ENCODE measurements around the gene RABEP1. TPM values are rescaled to one million over a fixed set of nuclear protein-coding genes. Genes with fewer than 3 reads are reported as not detected.
"Not testable (repeated sequence)": the region's sequence is repeated elsewhere in the genome, so short reads cannot be mapped to it uniquely, and the experiment has no call there.

RABEP1 gene
- total and polyA plus RNA-seq, 2 donors from 2014 or later, result 21.1 to 47.6 TPM

DNA sequence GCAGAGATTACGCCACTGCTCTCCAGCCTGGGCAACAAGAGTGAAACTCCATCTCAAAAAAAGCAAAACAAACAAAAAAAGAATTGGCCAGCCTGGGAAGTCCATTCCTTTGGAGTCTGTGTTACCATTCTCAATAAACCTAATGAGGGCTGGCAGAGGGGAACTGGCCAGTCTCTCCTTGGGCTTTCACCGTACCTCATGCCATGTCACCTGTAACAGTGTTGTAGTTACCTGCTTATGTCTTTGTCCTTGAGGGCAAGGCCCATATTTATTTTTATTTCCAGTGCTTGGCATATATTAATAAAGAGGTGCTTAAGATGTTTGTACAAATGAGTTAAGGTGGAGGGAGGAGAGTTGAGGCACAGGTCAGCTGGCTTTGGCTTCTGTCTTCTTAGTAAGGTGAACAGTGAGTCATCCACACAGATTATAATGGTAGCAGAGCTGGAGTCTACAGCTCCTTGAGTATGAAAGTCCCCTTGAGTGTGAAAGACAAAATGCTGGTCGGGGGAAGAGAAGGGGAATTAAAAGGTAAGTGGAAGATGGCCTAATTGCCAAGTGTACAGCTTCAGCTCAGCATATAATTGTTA, 148.4 kb downstream of the RABEP1 start:
- Histone ChIP-seq H3K9ac (ENCODE audit: low read length in 3 of 3) (no peak overlapping the region), H3K9me3 (ENCODE audit: control insufficient read depth in 2 of 3, insufficient read depth in 1 of 3, low read length in 3 of 3) (no peaks in the 10 kb centered on the region), H3K27ac (ENCODE audit: low read depth in 2 of 2, low read length in 2 of 2) (no peak overlapping the region), H3K4me1 (ENCODE audit: control insufficient read depth in 2 of 3, insufficient read depth in 2 of 3, low read depth in 1 of 3, low read length in 3 of 3) (no peaks in the 10 kb centered on the region), H3K4me3 (ENCODE audit: low read length in 3 of 3) (no peak overlapping the region), H3K27me3 (ENCODE audit: control insufficient read depth, insufficient read depth, low read length) (no peaks in the 10 kb centered on the region), H3K36me3 (ENCODE audit: control insufficient read depth in 2 of 3, insufficient read depth in 3 of 3, low read length in 3 of 3) (peaks cover 16 to 57% (median 53%) of the 10 kb centered on the region in 3 donors)
- DNase-seq (no peak), FAIRE-seq (no peak)
- TF ChIP-seq, protein P1, sequence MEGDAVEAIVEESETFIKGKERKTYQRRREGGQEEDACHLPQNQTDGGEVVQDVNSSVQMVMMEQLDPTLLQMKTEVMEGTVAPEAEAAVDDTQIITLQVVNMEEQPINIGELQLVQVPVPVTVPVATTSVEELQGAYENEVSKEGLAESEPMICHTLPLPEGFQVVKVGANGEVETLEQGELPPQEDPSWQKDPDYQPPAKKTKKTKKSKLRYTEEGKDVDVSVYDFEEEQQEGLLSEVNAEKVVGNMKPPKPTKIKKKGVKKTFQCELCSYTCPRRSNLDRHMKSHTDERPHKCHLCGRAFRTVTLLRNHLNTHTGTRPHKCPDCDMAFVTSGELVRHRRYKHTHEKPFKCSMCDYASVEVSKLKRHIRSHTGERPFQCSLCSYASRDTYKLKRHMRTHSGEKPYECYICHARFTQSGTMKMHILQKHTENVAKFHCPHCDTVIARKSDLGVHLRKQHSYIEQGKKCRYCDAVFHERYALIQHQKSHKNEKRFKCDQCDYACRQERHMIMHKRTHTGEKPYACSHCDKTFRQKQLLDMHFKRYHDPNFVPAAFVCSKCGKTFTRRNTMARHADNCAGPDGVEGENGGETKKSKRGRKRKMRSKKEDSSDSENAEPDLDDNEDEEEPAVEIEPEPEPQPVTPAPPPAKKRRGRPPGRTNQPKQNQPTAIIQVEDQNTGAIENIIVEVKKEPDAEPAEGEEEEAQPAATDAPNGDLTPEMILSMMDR (IDR thresholded peaks at IDR 0.05; ENCODE audit: borderline replicate concordance, extremely low read depth, insufficient read depth), result no peak
- intact Hi-C loops (cut with DNase I), result no loop called here

DNA sequence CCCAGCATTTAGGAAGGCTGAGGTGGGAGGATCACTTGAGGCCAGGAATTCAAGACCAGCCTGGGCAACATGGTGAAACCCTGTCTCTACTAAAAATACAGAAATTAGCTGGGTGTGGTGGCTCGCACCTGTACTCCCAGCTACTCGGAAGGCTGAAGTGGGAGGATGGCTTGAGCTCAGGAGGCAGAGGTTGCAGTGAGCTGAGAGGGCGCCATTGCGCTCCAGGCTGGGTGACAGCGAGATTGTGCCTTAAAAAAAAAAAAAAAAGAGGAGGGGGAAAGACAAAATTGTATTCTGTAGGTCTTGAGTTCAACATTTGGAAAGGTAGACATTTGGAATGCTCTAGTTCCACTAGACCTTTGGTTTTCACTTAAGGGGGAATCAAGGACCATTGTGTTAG, 149.2 kb downstream of the RABEP1 start:
- H3K27ac ChIP-seq (ENCODE audit: low read depth in 2 of 2, low read length in 2 of 2); intact Hi-C loops (cut with DNase I); H3K4me1 ChIP-seq (ENCODE audit: control insufficient read depth in 2 of 3, insufficient read depth in 2 of 3, low read depth in 1 of 3, low read length in 3 of 3); FAIRE-seq; H3K9me3 ChIP-seq (ENCODE audit: control insufficient read depth in 2 of 3, insufficient read depth in 1 of 3, low read length in 3 of 3); DNase-seq; H3K4me3 ChIP-seq (ENCODE audit: low read length in 3 of 3); H3K9ac ChIP-seq (ENCODE audit: low read length in 3 of 3); H3K27me3 ChIP-seq (ENCODE audit: control insufficient read depth, insufficient read depth, low read length): not testable (repeated sequence)
- peaks cover 16 to 50% (median 46%) of the 10 kb centered on the region in 3 donors for H3K36me3 ChIP-seq (ENCODE audit: control insufficient read depth in 2 of 3, insufficient read depth in 3 of 3, low read length in 3 of 3)

DNA sequence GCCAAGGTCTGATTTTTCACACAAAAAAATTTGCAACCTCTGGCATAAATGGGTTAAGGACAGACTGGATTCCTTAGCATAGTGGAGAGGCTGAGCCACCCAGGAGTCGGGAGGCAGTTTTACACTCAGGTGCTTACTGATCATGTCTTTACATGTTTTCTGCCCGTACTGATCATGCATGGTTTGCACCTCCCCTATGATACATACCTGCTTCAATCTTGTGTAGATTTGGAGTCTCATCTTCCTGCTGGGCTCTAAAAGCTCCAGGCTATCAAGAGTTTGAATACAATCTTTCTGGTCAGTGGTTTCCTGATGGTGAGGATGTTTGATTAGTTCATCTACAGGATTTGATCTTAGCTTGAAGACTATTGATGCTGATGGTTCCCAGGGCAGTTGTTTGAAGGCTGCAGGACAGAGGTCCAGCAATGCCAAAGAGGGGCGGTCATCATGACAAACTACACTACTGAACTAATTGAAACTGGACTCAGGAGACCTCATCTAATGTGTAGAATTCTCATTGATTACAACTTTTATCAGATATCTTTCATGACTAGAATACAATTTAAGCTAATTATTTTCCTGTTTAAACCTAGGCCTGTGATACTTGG, 150.0 kb downstream of the RABEP1 start:
- H3K27ac ChIP-seq (ENCODE audit: low read depth in 2 of 2, low read length in 2 of 2), result no peak overlapping the region
- H3K4me1 ChIP-seq (ENCODE audit: control insufficient read depth in 2 of 3, insufficient read depth in 2 of 3, low read depth in 1 of 3, low read length in 3 of 3), result no peaks in the 10 kb centered on the region
- DNase-seq (no peak), FAIRE-seq (no peak)
- H3K36me3 ChIP-seq (ENCODE audit: control insufficient read depth in 2 of 3, insufficient read depth in 3 of 3, low read length in 3 of 3), result peaks cover 16 to 49% (median 46%) of the 10 kb centered on the region in 3 donors
- intact Hi-C loops (cut with DNase I), result no loop called here
- no peak overlapping the region for H3K9ac ChIP-seq (ENCODE audit: low read length in 3 of 3)
- TF ChIP-seq, protein P1 (IDR thresholded peaks at IDR 0.05; ENCODE audit: borderline replicate concordance, extremely low read depth, insufficient read depth), result no peak
- no peaks in the 10 kb centered on the region for H3K27me3 ChIP-seq (ENCODE audit: control insufficient read depth, insufficient read depth, low read length)
- no peaks in the 10 kb centered on the region for H3K9me3 ChIP-seq (ENCODE audit: control insufficient read depth in 2 of 3, insufficient read depth in 1 of 3, low read length in 3 of 3)
- H3K4me3 ChIP-seq (ENCODE audit: low read length in 3 of 3), result no peak overlapping the region

GRCh38 chr17:5434984-5435383, 152.9 kb downstream of the RABEP1 start:
- H3K9me3 ChIP-seq (ENCODE audit: control insufficient read depth in 2 of 3, insufficient read depth in 1 of 3, low read length in 3 of 3), result no peaks in the 10 kb centered on the region
- no peak overlapping the region for H3K27ac ChIP-seq (ENCODE audit: low read depth in 2 of 2, low read length in 2 of 2)
- TF ChIP-seq, protein P1 (IDR thresholded peaks at IDR 0.05; ENCODE audit: borderline replicate concordance, extremely low read depth, insufficient read depth), result no peak
- DNase-seq (no peak), FAIRE-seq (no peak)
- peaks cover 0 to 11% (median 10%) of the 10 kb centered on the region in 3 donors for H3K4me1 ChIP-seq (ENCODE audit: control insufficient read depth in 2 of 3, insufficient read depth in 2 of 3, low read depth in 1 of 3, low read length in 3 of 3)
- H3K27me3 ChIP-seq (ENCODE audit: control insufficient read depth, insufficient read depth, low read length), result no peaks in the 10 kb centered on the region
- H3K36me3 ChIP-seq (ENCODE audit: control insufficient read depth in 2 of 3, insufficient read depth in 3 of 3, low read length in 3 of 3), result peaks cover 10 to 39% (median 29%) of the 10 kb centered on the region in 3 donors
- H3K9ac ChIP-seq (ENCODE audit: low read length in 3 of 3), result no peak overlapping the region
- intact Hi-C loops (cut with DNase I), result no loop called here
- no peak overlapping the region for H3K4me3 ChIP-seq (ENCODE audit: low read length in 3 of 3)

Other genes starting within 250 kb of the RABEP1 start
- 0.19 TPM for gene SLC52A1, start 246.9 kb upstream of the RABEP1 start, total RNA-seq
- 0.90 TPM for gene SLC52A1, start 246.9 kb upstream of the RABEP1 start, polyA plus RNA-seq (ENCODE audit: insufficient read depth, low read depth, low replicate concordance)
- gene ZFP3, start 203.8 kb upstream of the RABEP1 start, total RNA-seq, result 10.0 TPM
- 3.4 TPM for gene ZFP3, start 203.8 kb upstream of the RABEP1 start, polyA plus RNA-seq (ENCODE audit: insufficient read depth, low read depth, low replicate concordance)
- 8.0 TPM for gene ZNF232, start 170.4 kb upstream of the RABEP1 start, total RNA-seq
- gene ZNF232, start 170.4 kb upstream of the RABEP1 start, polyA plus RNA-seq (ENCODE audit: insufficient read depth, low read depth, low replicate concordance), result 6.9 TPM
- gene USP6, start 166.3 kb upstream of the RABEP1 start, total RNA-seq, result 0.19 TPM
- gene USP6, start 166.3 kb upstream of the RABEP1 start, polyA plus RNA-seq (ENCODE audit: insufficient read depth, low read depth, low replicate concordance), result 0.06 TPM
- 12.3 TPM for gene ZNF594, start 90.4 kb upstream of the RABEP1 start, total RNA-seq
- 1.9 TPM for gene ZNF594, start 90.4 kb upstream of the RABEP1 start, polyA plus RNA-seq (ENCODE audit: insufficient read depth, low read depth, low replicate concordance)
- 7.6 TPM for gene SCIMP, start 47.4 kb upstream of the RABEP1 start, total RNA-seq
- gene SCIMP, start 47.4 kb upstream of the RABEP1 start, polyA plus RNA-seq (ENCODE audit: insufficient read depth, low read depth, low replicate concordance), result 0.37 TPM
- gene NUP88, start 137.4 kb downstream of the RABEP1 start, total RNA-seq, result 57.9 TPM
- gene NUP88, start 137.4 kb downstream of the RABEP1 start, polyA plus RNA-seq (ENCODE audit: insufficient read depth, low read depth, low replicate concordance), result 55.1 TPM
- gene RPAIN, start 137.9 kb downstream of the RABEP1 start, total RNA-seq, result 36.1 TPM
- gene RPAIN, start 137.9 kb downstream of the RABEP1 start, polyA plus RNA-seq (ENCODE audit: insufficient read depth, low read depth, low replicate concordance), result 34.0 TPM
- gene C1QBP, start 156.9 kb downstream of the RABEP1 start, total RNA-seq, result 91.5 TPM
- gene C1QBP, start 156.9 kb downstream of the RABEP1 start, polyA plus RNA-seq (ENCODE audit: insufficient read depth, low read depth, low replicate concordance), result 181 TPM
- 13.2 TPM for gene DHX33, start 186.7 kb downstream of the RABEP1 start, total RNA-seq
- 3.1 TPM for gene DHX33, start 186.7 kb downstream of the RABEP1 start, polyA plus RNA-seq (ENCODE audit: insufficient read depth, low read depth, low replicate concordance)
- gene DERL2, start 203.9 kb downstream of the RABEP1 start, total RNA-seq, result 71.5 TPM
- 96.0 TPM for gene DERL2, start 203.9 kb downstream of the RABEP1 start, polyA plus RNA-seq (ENCODE audit: insufficient read depth, low read depth, low replicate concordance)
- 17.4 TPM for gene MIS12, start 204.3 kb downstream of the RABEP1 start, total RNA-seq
- gene MIS12, start 204.3 kb downstream of the RABEP1 start, polyA plus RNA-seq (ENCODE audit: insufficient read depth, low read depth, low replicate concordance), result 9.6 TPM